Activated CD4-positive, alpha-beta T cell treated with anti-CD3 and anti-CD28 coated beads, Interleukin-2, amount 10 ng/mL, durations not matched to agents 7 days and 5 days (primary cell): ENCODE results near the gene PHLDB2. TPM values are rescaled to one million over a fixed set of nuclear protein-coding genes. Genes with fewer than 3 reads are reported as not detected.
A peak's percentile ranks its signal among the peaks of the same experiment; 100 is the strongest.

Source experiments
- CTCF ChIA-PET: fragments of 350-600 bp; sonication (Branson Sonifier 250); formaldehyde crosslinking; loops from one replicate; lab custom pipeline; 2021; ENCODE audit warnings: antibody characterized with exemption; lab: Charles Lee
- POLR2A ChIA-PET: fragments of 350-600 bp; sonication (Branson Sonifier 250); formaldehyde crosslinking; loops from one replicate; lab custom pipeline; 2021; ENCODE audit warnings: antibody characterized with exemption; lab: Charles Lee
- DNase-seq: peaks from one replicate; pipeline ENCODE4 v3.0.0-alpha.2; 2020
- H3K27ac Mint-ChIP-seq: one replicate; pipeline ENCODE4 v1.8.0; 2021; ENCODE audit warnings: mild to moderate bottlenecking, moderate library complexity, mixed read lengths
- H3K27me3 Mint-ChIP-seq: one replicate; pipeline ENCODE4 v1.8.0; 2021; ENCODE audit warnings: mixed read lengths
- H3K36me3 Mint-ChIP-seq: one replicate; pipeline ENCODE4 v1.8.0; 2021; ENCODE audit warnings: low read depth, mixed read lengths
- H3K4me1 Mint-ChIP-seq: one replicate; pipeline ENCODE4 v1.8.0; 2021; ENCODE audit warnings: mixed read lengths
- H3K4me3 Mint-ChIP-seq: one replicate; pipeline ENCODE4 v1.8.0; 2021; ENCODE audit warnings: mild to moderate bottlenecking, moderate library complexity, mixed read lengths
- H3K9me3 Mint-ChIP-seq: one replicate; pipeline ENCODE4 v1.8.0; 2021; ENCODE audit warnings: mixed read lengths
- total RNA-seq, 2 experiments: library from RNA; stranded (reverse); gene quantifications; one replicate each; pipeline ENCODE4 v1.2.3, GENCODE V29; 2021

PHLDB2 gene
- total RNA-seq, 2 experiments from 2014 or later: 1.9 to 2.7 TPM

GRCh38 chr3:112010636-112011035 lies 151.6 kb downstream of the PHLDB2 start:
- Mint-ChIP-seq H3K4me1 (peaks cover 13% of the 10 kb centered on the region), H3K9me3 (no peaks in the 10 kb centered on the region), H3K27ac (no peak overlapping the region), H3K4me3 (no peak overlapping the region), H3K36me3 (no peaks in the 10 kb centered on the region), H3K27me3 (no peaks in the 10 kb centered on the region)
- ChIA-PET CTCF (interaction anchor here (1.3 kb wide), 1 partner anchor 294 kb away, joined by 4 read pairs; no protein-coding TSS in a partner anchor), POLR2A (no interaction called here)
- DNase-seq: no peak

GRCh38 chr3:112011376-112011940 lies 152.4 kb downstream of the PHLDB2 start:
- no peaks in the 10 kb centered on the region for H3K27me3 Mint-ChIP-seq
- H3K27ac Mint-ChIP-seq: no peak overlapping the region
- ChIA-PET POLR2A (no interaction called here), CTCF (interaction anchor here (1.3 kb wide), 1 partner anchor 295 kb away, joined by 4 read pairs; no protein-coding TSS in a partner anchor)
- no peak overlapping the region for H3K4me3 Mint-ChIP-seq
- DNase-seq: no peak
- no peaks in the 10 kb centered on the region for H3K36me3 Mint-ChIP-seq
- peaks cover 13% of the 10 kb centered on the region for H3K4me1 Mint-ChIP-seq
- no peaks in the 10 kb centered on the region for H3K9me3 Mint-ChIP-seq

GRCh38 chr3:112012205-112012992 lies 153.3 kb downstream of the PHLDB2 start:
- ChIA-PET POLR2A (interaction anchor here (1.0 kb wide), 1 partner anchor 298 kb away, joined by 3 read pairs; no protein-coding TSS in a partner anchor), CTCF (interaction anchor here (0.7 to 3.2 kb wide), 14 partner anchors 8 to 467 kb away, joined by 3 to 28 read pairs (median 6); partner anchors contain the start of gene ABHD10)
- Mint-ChIP-seq H3K27ac (no peak overlapping the region), H3K9me3 (no peaks in the 10 kb centered on the region), H3K27me3 (no peaks in the 10 kb centered on the region), H3K4me1 (peaks cover 13% of the 10 kb centered on the region), H3K36me3 (no peaks in the 10 kb centered on the region), H3K4me3 (no peak overlapping the region)
- DNase-seq: no peak

GRCh38 chr3:112013058-112013783 lies 154.2 kb downstream of the PHLDB2 start:
- CTCF ChIA-PET: interaction anchor here (0.6 to 3.2 kb wide), 32 partner anchors 9 to 763 kb away, joined by 3 to 28 read pairs (median 4); partner anchors contain the start of gene ABHD10
- peak; percentile 67 for DNase-seq
- H3K4me1 Mint-ChIP-seq: peaks cover 13% of the 10 kb centered on the region
- POLR2A ChIA-PET: interaction anchor here (0.6 to 1.0 kb wide), 2 partner anchors 21 to 298 kb away, joined by 3 read pairs; no protein-coding TSS in a partner anchor
- H3K27me3 Mint-ChIP-seq: no peaks in the 10 kb centered on the region
- no peaks in the 10 kb centered on the region for H3K9me3 Mint-ChIP-seq
- no peak overlapping the region for H3K4me3 Mint-ChIP-seq
- H3K27ac Mint-ChIP-seq: no peak overlapping the region
- H3K36me3 Mint-ChIP-seq: no peaks in the 10 kb centered on the region

GRCh38 chr3:112013784-112014143 lies 154.7 kb downstream of the PHLDB2 start:
- ChIA-PET POLR2A (interaction anchor here (0.6 to 1.0 kb wide), 2 partner anchors 21 to 299 kb away, joined by 3 read pairs; no protein-coding TSS in a partner anchor), CTCF (interaction anchor here (0.6 to 3.2 kb wide), 29 partner anchors 9 to 762 kb away, joined by 3 to 28 read pairs (median 4); partner anchors contain the start of gene ABHD10)
- Mint-ChIP-seq H3K9me3 (no peaks in the 10 kb centered on the region), H3K4me3 (no peak overlapping the region), H3K36me3 (no peaks in the 10 kb centered on the region), H3K4me1 (peaks cover 13% of the 10 kb centered on the region), H3K27ac (no peak overlapping the region), H3K27me3 (no peaks in the 10 kb centered on the region)
- no peak for DNase-seq

- Mint-ChIP-seq H3K36me3 (no peaks in the 10 kb centered on the region), H3K27ac (no peak overlapping the region), H3K27me3 (no peaks in the 10 kb centered on the region), H3K9me3 (no peaks in the 10 kb centered on the region), H3K4me1 (peaks cover 13% of the 10 kb centered on the region), H3K4me3 (no peak overlapping the region)
- CTCF ChIA-PET: interaction anchor here (0.8 to 1.5 kb wide), 4 partner anchors 13 to 323 kb away, joined by 3 to 4 read pairs (median 3); no protein-coding TSS in a partner anchor
- POLR2A ChIA-PET: no interaction called here
- DNase-seq: no peak
Measured at GRCh38 chr3:112017091-112017490, 158.0 kb downstream of the PHLDB2 start.

- ChIA-PET CTCF (no interaction called here), POLR2A (no interaction called here)
- Mint-ChIP-seq H3K27ac (no peak overlapping the region), H3K4me3 (no peak overlapping the region), H3K36me3 (no peaks in the 10 kb centered on the region), H3K27me3 (no peaks in the 10 kb centered on the region), H3K9me3 (no peaks in the 10 kb centered on the region), H3K4me1 (peaks cover 4% of the 10 kb centered on the region)
- no peak for DNase-seq
Measured at GRCh38 chr3:112018712-112019111, 159.6 kb downstream of the PHLDB2 start.

GRCh38 chr3:112019716-112020115 lies 160.7 kb downstream of the PHLDB2 start:
- Mint-ChIP-seq H3K27me3 (no peaks in the 10 kb centered on the region), H3K4me3 (no peak overlapping the region), H3K36me3 (no peaks in the 10 kb centered on the region), H3K9me3 (no peaks in the 10 kb centered on the region), H3K4me1 (no peaks in the 10 kb centered on the region), H3K27ac (no peak overlapping the region)
- POLR2A ChIA-PET: no interaction called here
- CTCF ChIA-PET: interaction anchor here (1.2 kb wide), 1 partner anchor 19 kb away, joined by 4 read pairs; no protein-coding TSS in a partner anchor
- DNase-seq: no peak

- Mint-ChIP-seq H3K27ac (no peak overlapping the region), H3K9me3 (no peaks in the 10 kb centered on the region), H3K27me3 (no peaks in the 10 kb centered on the region), H3K4me1 (no peaks in the 10 kb centered on the region), H3K4me3 (no peak overlapping the region), H3K36me3 (no peaks in the 10 kb centered on the region)
- no peak for DNase-seq
- ChIA-PET POLR2A (no interaction called here), CTCF (no interaction called here)
Measured at GRCh38 chr3:112020674-112021085, 161.6 kb downstream of the PHLDB2 start.

Other genes starting within 250 kb of the PHLDB2 start
- 10 to 100 TPM; 11.6 to 12.6 TPM for gene PLCXD2, start 184.6 kb upstream of the PHLDB2 start, total RNA-seq
- 10 to 100 TPM; 36.9 to 40.0 TPM for gene ABHD10, start 119.8 kb downstream of the PHLDB2 start, total RNA-seq
- gene TAGLN3, start 139.7 kb downstream of the PHLDB2 start, total RNA-seq: under 1 TPM; 0.33 to 0.47 TPM
- gene TMPRSS7, start 175.5 kb downstream of the PHLDB2 start, total RNA-seq: not detected
- gene C3orf52, start 227.1 kb downstream of the PHLDB2 start, total RNA-seq: 1 to 10 TPM; 9.2 to 9.5 TPM